Smooth muscle cell (in vitro differentiated cells): ENCODE measurements around the gene LAMTOR2. TPM values are rescaled to one million over a fixed set of nuclear protein-coding genes. Genes with fewer than 3 reads are reported as not detected.

ENCODE experiments used
- DNase-seq: peaks from one replicate; lab custom pipeline; 2025; ENCODE audit not compliant: unreplicated experiment; lab: John Stamatoyannopoulos, UW
- H2AFZ ChIP-seq: fragments of 200-600 bp; sonication (generic); 2 replicates; pipeline ENCODE4 v1.6.0; 2016; ENCODE audit warnings: antibody characterized with exemption, low read depth, mild to moderate bottlenecking
- H3F3A ChIP-seq: fragments of 200-600 bp; sonication (generic); 2 replicates; pipeline ENCODE4 v1.6.0; 2017; ENCODE audit warnings: antibody characterized with exemption, low read depth
- H3K27ac ChIP-seq: fragments of 200-600 bp; sonication (generic); 2 replicates; pipeline ENCODE4 v1.5.1; 2016; ENCODE audit warnings: low read depth, mild to moderate bottlenecking
- H3K27me3 ChIP-seq: fragments of 200-600 bp; sonication (generic); 2 replicates; pipeline ENCODE4 v1.6.1; 2016; ENCODE audit warnings: low read depth, mild to moderate bottlenecking
- H3K36me3 ChIP-seq: fragments of 200-600 bp; sonication (generic); 2 replicates; pipeline ENCODE4 v1.5.1; 2016; ENCODE audit warnings: low read depth
- H3K4me1 ChIP-seq: fragments of 200-600 bp; sonication (generic); 2 replicates; pipeline ENCODE4 v1.5.1; 2016; ENCODE audit warnings: low read depth
- H3K4me2 ChIP-seq: fragments of 200-600 bp; sonication (generic); 2 replicates; pipeline ENCODE4 v1.6.0; 2016; ENCODE audit warnings: mild to moderate bottlenecking
- H3K4me3 ChIP-seq: fragments of 200-600 bp; sonication (generic); 2 replicates; pipeline ENCODE4 v1.5.1; 2016; ENCODE audit warnings: mild to moderate bottlenecking
- H3K79me2 ChIP-seq: fragments of 200-600 bp; sonication (generic); 2 replicates; pipeline ENCODE4 v1.6.0; 2016; ENCODE audit warnings: low read depth, mild to moderate bottlenecking
- H3K9ac ChIP-seq: fragments of 200-600 bp; sonication (generic); 2 replicates; pipeline ENCODE4 v1.6.0; 2016; ENCODE audit warnings: low read depth
- H3K9me3 ChIP-seq: fragments of 200-600 bp; sonication (generic); replicated peaks from 2 replicates; pipeline ENCODE4 v1.5.1; 2016; ENCODE audit warnings: low read depth
- H4K20me1 ChIP-seq: fragments of 200-600 bp; sonication (generic); 2 replicates; pipeline ENCODE4 v1.6.0; 2016; ENCODE audit warnings: low read depth
- CTCF ChIP-seq: fragments of 200-600 bp; sonication (generic); IDR thresholded peaks from 2 replicates; pipeline ENCODE4 v1.5.1; 2017; ENCODE audit warnings: borderline replicate concordance, mild to moderate bottlenecking, antibody characterized with exemption; ENCODE audit not compliant: insufficient read depth, poor library complexity, severe bottlenecking
- WGBS: methylation state at CpG from one replicate; pipeline ENCODE4 v1.1.7; 2016; ENCODE audit warnings: low lambda C conversion rate; 5-methylcytosine and 5-hydroxymethylcytosine counted together
- polyA plus RNA-seq: library from polyadenylated mRNA; unstranded; fragments of >200 nt; fragmentation: Nextera tagmentation; extraction: Ambion mirVana; gene quantifications from 2 replicates; pipeline ENCODE4 v1.2.1, GENCODE V29; 2016
- total RNA-seq: library from RNA; depleted of rRNA; stranded (reverse); fragments of >200 nt; gene quantifications from 2 replicates; pipeline ENCODE4 v1.2.3, GENCODE V29; 2014

Gene LAMTOR2
- 32.2 and 55.1 TPM in 2 replicates for total RNA-seq
- polyA plus RNA-seq: 146 and 156 TPM in 2 replicates

GRCh38 chr1:156054500-156055280 is at the start of gene LAMTOR2:
Gene LAMTOR2, plus strand, starts transcription at chr1:156054782. Its CDS starts 108 bp downstream, at chr1:156054890.
- H3K4me1 ChIP-seq: peaks cover 8% of the 10 kb centered on the region
- peaks cover 10% of the 10 kb centered on the region for H3F3A ChIP-seq
- peak within 1 kb of the TSS; percentile 81 for H2AFZ ChIP-seq
- peak within 1 kb of the TSS; percentile 95 for H3K27ac ChIP-seq
- H4K20me1 ChIP-seq: peaks cover 6% of the 10 kb centered on the region
- peak; percentile 88 for DNase-seq
- peaks cover 29% of the 10 kb centered on the region for H3K79me2 ChIP-seq
- H3K4me3 ChIP-seq: peak within 1 kb of the TSS; percentile 78
- H3K9me3 ChIP-seq: no peaks in the 10 kb centered on the region
- WGBS: under 1% methylated on average over 51 of the region's 53 CpGs
- peak within 1 kb of the TSS; percentile 86 for H3K9ac ChIP-seq
- H3K36me3 ChIP-seq: no peaks in the 10 kb centered on the region
- H3K4me2 ChIP-seq: peak within 1 kb of the TSS; percentile 94
- H3K27me3 ChIP-seq: no peaks in the 10 kb centered on the region
- TF ChIP-seq CTCF: no peak

DNA sequence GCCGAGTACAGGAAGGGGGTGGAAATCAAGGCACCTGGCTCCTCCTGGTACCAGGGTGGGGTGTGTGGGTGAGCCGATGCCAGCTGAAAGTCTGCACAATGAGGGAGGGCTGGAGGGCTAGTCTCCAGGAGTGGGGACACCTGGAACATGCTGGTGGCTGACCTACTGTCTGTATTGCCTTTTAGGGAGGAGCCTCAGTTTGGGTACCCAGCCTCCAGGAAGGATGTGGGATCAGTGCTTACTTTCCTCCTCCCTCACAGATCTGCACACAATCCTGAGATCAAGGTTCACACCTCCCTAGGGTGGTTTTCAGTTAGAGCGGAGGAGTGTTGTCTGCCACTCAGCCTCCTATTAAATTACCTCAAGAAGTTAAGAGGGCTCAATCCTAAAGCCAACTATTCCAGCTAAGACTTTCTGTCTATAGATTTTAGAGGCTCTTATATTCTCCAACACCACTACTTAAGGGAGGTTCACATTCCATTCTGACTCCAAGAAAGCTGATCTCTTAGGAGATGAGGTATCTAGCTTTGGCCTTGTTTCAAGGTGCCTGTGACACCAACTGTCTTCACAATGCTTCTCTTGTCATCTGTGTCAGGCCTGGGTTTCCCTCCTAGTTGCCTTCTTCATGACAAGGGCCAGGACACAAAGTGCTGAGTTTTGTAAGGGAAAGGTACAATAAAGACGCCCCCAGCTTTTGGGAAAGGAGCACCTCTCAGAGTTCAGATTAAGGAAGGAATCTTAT is 49.6 kb upstream of the LAMTOR2 start:
- Histone ChIP-seq H3K27ac (no peak overlapping the region), H3K27me3 (no peaks in the 10 kb centered on the region), H3K4me2 (no peak overlapping the region), H3K79me2 (no peaks in the 10 kb centered on the region), H3K9me3 (no peaks in the 10 kb centered on the region), H3K36me3 (peaks cover 9% of the 10 kb centered on the region), H3K9ac (no peak overlapping the region), H4K20me1 (peaks cover 17% of the 10 kb centered on the region), H3K4me3 (no peak overlapping the region), H2AFZ (no peak overlapping the region), H3F3A (peaks cover 9% of the 10 kb centered on the region), H3K4me1 (no peaks in the 10 kb centered on the region)
- 89% methylated on average over 4 of the region's 4 CpGs for WGBS
- DNase-seq: no peak
- TF ChIP-seq CTCF: no peak

DNA sequence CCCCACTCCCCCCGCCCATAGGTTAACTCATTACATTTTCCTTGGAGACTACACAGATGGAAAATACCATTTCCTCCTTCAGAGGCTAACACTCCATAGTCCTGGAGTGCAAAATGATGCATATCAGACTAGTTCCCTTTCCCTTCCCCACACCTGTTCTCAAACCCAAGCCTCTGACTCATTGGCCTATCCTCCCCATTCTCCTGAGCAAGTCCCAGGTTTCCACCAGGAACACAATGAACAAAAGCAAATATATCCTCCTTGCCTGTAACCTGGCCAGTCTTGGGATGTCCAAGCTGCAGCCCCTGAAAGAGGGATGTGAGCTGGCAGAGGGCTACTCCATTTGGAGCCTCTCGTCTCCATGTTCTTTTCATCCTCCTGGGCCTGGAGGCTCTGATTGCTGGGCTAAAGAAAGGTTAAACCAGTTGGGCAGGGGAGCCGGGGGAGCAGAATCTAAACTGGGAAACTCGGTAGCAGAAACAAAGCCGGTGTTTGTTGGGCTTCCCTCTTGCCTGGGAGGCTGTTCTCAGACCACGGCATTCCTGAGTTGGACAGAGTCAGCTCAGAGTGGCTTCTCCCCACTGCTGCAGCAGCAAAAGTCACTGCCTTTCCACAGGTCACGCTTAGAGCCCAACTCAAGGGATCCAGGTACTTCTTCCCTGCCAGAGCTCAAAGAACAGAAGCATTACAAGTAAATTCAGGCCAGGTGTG is 47.8 kb upstream of the LAMTOR2 start:
- Histone ChIP-seq H3K9me3 (no peaks in the 10 kb centered on the region), H4K20me1 (peaks cover 35% of the 10 kb centered on the region), H3F3A (peaks cover 12% of the 10 kb centered on the region), H2AFZ (no peak overlapping the region), H3K9ac (no peak overlapping the region), H3K79me2 (no peaks in the 10 kb centered on the region), H3K4me3 (no peak overlapping the region), H3K27ac (peak overlapping the region; percentile 2), H3K4me2 (no peak overlapping the region), H3K27me3 (no peaks in the 10 kb centered on the region), H3K36me3 (peaks cover 15% of the 10 kb centered on the region), H3K4me1 (no peaks in the 10 kb centered on the region)
- WGBS: 61% methylated on average over 7 of the region's 7 CpGs
- TF ChIP-seq CTCF: no peak
- DNase-seq: no peak
